OCI-LY3 (cell line): ENCODE results near the gene ARPP19.

Source experiments
- EZH2phosphoT487 ChIP-seq: fragments of 200-600 bp; shearing (Covaris generic); IDR thresholded peaks from 2 replicates; pipeline ENCODE4 v1.6.1; 2018; ENCODE audit warnings: antibody characterized with exemption, mixed run types, low read depth
- TF ChIP-seq, protein P1 (sequence below): fragments of 200-600, 300-600 bp; sonication (generic); IDR thresholded peaks from 2 replicates; pipeline ENCODE4 v1.5.1; 2014; ENCODE audit warnings: antibody characterized with exemption, low read length, low read depth

DNA sequence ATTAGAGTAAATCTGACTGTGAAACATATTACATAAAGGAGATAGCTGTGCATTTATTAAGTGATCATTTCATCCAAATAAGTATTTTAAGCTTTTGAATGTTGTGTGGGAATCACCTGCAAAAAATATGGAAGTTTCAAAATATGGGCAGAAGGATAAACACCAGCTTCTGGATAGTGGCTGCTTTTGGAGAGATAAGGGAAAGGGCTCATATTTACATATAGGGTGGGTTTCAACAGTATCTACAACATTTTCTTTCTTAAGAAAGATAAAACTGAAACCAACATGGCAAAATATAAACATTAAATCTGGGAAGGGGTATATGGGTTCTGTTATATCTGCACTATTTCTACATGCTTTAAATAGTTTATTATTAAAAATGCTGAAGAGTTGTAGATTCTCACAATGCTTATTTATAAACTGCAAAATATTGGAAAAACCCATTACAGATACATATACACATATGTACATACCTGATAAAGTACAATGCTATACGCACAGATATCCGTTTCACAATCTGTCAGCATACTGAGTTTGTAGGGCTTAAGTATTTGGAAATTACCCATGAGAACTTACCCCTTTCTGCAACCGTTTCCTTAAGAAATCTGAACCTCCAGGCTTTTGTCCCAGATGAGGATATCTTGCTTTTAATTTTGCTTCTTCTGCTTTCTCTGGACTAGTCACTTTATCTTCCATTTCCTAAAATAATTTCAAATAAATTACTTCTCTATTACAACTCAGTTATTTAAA, 12.1 kb downstream of the ARPP19 start:
- TF ChIP-seq, protein P1, sequence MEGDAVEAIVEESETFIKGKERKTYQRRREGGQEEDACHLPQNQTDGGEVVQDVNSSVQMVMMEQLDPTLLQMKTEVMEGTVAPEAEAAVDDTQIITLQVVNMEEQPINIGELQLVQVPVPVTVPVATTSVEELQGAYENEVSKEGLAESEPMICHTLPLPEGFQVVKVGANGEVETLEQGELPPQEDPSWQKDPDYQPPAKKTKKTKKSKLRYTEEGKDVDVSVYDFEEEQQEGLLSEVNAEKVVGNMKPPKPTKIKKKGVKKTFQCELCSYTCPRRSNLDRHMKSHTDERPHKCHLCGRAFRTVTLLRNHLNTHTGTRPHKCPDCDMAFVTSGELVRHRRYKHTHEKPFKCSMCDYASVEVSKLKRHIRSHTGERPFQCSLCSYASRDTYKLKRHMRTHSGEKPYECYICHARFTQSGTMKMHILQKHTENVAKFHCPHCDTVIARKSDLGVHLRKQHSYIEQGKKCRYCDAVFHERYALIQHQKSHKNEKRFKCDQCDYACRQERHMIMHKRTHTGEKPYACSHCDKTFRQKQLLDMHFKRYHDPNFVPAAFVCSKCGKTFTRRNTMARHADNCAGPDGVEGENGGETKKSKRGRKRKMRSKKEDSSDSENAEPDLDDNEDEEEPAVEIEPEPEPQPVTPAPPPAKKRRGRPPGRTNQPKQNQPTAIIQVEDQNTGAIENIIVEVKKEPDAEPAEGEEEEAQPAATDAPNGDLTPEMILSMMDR: no peak
- no peak for TF ChIP-seq EZH2phosphoT487
